Measurements from ENCODE around the gene SAG. TPM values are rescaled to one million over a fixed set of nuclear protein-coding genes. Genes with fewer than 3 reads are reported as not detected.
A peak's percentile ranks its signal among the peaks of the same experiment; 100 is the strongest.
"Not testable (repeated sequence)": the region's sequence is repeated elsewhere in the genome, so short reads cannot be mapped to it uniquely, and the experiment has no call there.

SAG gene
- total RNA-seq, 1 donor from 2014 or later: not detected

GRCh38 chr2:233371641-233372040 is 64.0 kb downstream of the SAG start:
- Histone ChIP-seq H3K9me3 (ENCODE audit: control insufficient read depth in 3 of 3, low read length in 3 of 3) (no peaks in the 10 kb centered on the region), H3K4me1 (ENCODE audit: control insufficient read depth in 3 of 3, insufficient read depth in 3 of 3, low read length in 3 of 3) (peaks cover 0 to 14% (median 9%) of the 10 kb centered on the region in 3 donors), H3K36me3 (ENCODE audit: control insufficient read depth in 3 of 3, insufficient read depth in 3 of 3, low read length in 3 of 3) (no peaks in the 10 kb centered on the region), H3K27ac (ENCODE audit: low read depth, low read length) (no peak overlapping the region), H3K4me3 (ENCODE audit: low read length in 3 of 3) (no peak overlapping the region), H3K9ac (ENCODE audit: low read depth in 1 of 3, low read length in 3 of 3) (no peak overlapping the region), H3K27me3 (ENCODE audit: control insufficient read depth in 3 of 3, insufficient read depth in 3 of 3, low read length in 3 of 3) (no peaks in the 10 kb centered on the region)

GRCh38 chr2:233372855-233373254 is 65.2 kb downstream of the SAG start:
- no peaks in the 10 kb centered on the region for H3K36me3 ChIP-seq (ENCODE audit: control insufficient read depth in 3 of 3, insufficient read depth in 3 of 3, low read length in 3 of 3)
- no peaks in the 10 kb centered on the region for H3K27me3 ChIP-seq (ENCODE audit: control insufficient read depth in 3 of 3, insufficient read depth in 3 of 3, low read length in 3 of 3)
- no peak overlapping the region for H3K27ac ChIP-seq (ENCODE audit: low read depth, low read length)
- no peaks in the 10 kb centered on the region for H3K9me3 ChIP-seq (ENCODE audit: control insufficient read depth in 3 of 3, low read length in 3 of 3)
- H3K4me3 ChIP-seq (ENCODE audit: low read length in 3 of 3): no peak overlapping the region
- H3K9ac ChIP-seq (ENCODE audit: low read depth in 1 of 3, low read length in 3 of 3): no peak overlapping the region
- peaks cover 0 to 14% (median 9%) of the 10 kb centered on the region in 3 donors for H3K4me1 ChIP-seq (ENCODE audit: control insufficient read depth in 3 of 3, insufficient read depth in 3 of 3, low read length in 3 of 3)

- no peak overlapping the region for H3K27ac ChIP-seq (ENCODE audit: low read depth, low read length)
- no peak overlapping the region for H3K4me3 ChIP-seq (ENCODE audit: low read length in 3 of 3)
- no peaks in the 10 kb centered on the region for H3K36me3 ChIP-seq (ENCODE audit: control insufficient read depth in 3 of 3, insufficient read depth in 3 of 3, low read length in 3 of 3)
- no peak overlapping the region for H3K9ac ChIP-seq (ENCODE audit: low read depth in 1 of 3, low read length in 3 of 3)
- no peaks in the 10 kb centered on the region for H3K9me3 ChIP-seq (ENCODE audit: control insufficient read depth in 3 of 3, low read length in 3 of 3)
- peaks cover 0 to 14% (median 9%) of the 10 kb centered on the region in 3 donors for H3K4me1 ChIP-seq (ENCODE audit: control insufficient read depth in 3 of 3, insufficient read depth in 3 of 3, low read length in 3 of 3)
- no peaks in the 10 kb centered on the region for H3K27me3 ChIP-seq (ENCODE audit: control insufficient read depth in 3 of 3, insufficient read depth in 3 of 3, low read length in 3 of 3)
Observed at GRCh38 chr2:233373316-233373715, 65.7 kb downstream of the SAG start.

GRCh38 chr2:233374776-233375175 is 67.2 kb downstream of the SAG start:
- H3K9ac ChIP-seq (ENCODE audit: low read depth in 1 of 3, low read length in 3 of 3); H3K27me3 ChIP-seq (ENCODE audit: control insufficient read depth in 3 of 3, insufficient read depth in 3 of 3, low read length in 3 of 3); H3K9me3 ChIP-seq (ENCODE audit: control insufficient read depth in 3 of 3, low read length in 3 of 3); H3K27ac ChIP-seq (ENCODE audit: low read depth, low read length); H3K4me3 ChIP-seq (ENCODE audit: low read length in 3 of 3); H3K4me1 ChIP-seq (ENCODE audit: control insufficient read depth in 3 of 3, insufficient read depth in 3 of 3, low read length in 3 of 3); H3K36me3 ChIP-seq (ENCODE audit: control insufficient read depth in 3 of 3, insufficient read depth in 3 of 3, low read length in 3 of 3): not testable (repeated sequence)

- Histone ChIP-seq H3K27ac (ENCODE audit: low read depth, low read length) (no peak overlapping the region), H3K9ac (ENCODE audit: low read depth in 1 of 3, low read length in 3 of 3) (peak overlapping the region in 1 of 3 donors; percentile 38), H3K4me1 (ENCODE audit: control insufficient read depth in 3 of 3, insufficient read depth in 3 of 3, low read length in 3 of 3) (peaks cover 0 to 4% (median 3%) of the 10 kb centered on the region in 3 donors), H3K36me3 (ENCODE audit: control insufficient read depth in 3 of 3, insufficient read depth in 3 of 3, low read length in 3 of 3) (no peaks in the 10 kb centered on the region), H3K9me3 (ENCODE audit: control insufficient read depth in 3 of 3, low read length in 3 of 3) (no peaks in the 10 kb centered on the region), H3K27me3 (ENCODE audit: control insufficient read depth in 3 of 3, insufficient read depth in 3 of 3, low read length in 3 of 3) (no peaks in the 10 kb centered on the region), H3K4me3 (ENCODE audit: low read length in 3 of 3) (no peak overlapping the region)
Observed at GRCh38 chr2:233375490-233376314, 68.1 kb downstream of the SAG start.

GRCh38 chr2:233379034-233379433 is 71.4 kb downstream of the SAG start:
- peaks cover 0 to 4% (median 3%) of the 10 kb centered on the region in 3 donors for H3K4me1 ChIP-seq (ENCODE audit: control insufficient read depth in 3 of 3, insufficient read depth in 3 of 3, low read length in 3 of 3)
- H3K9ac ChIP-seq (ENCODE audit: low read depth in 1 of 3, low read length in 3 of 3): no peak overlapping the region
- H3K27ac ChIP-seq (ENCODE audit: low read depth, low read length): no peak overlapping the region
- no peaks in the 10 kb centered on the region for H3K27me3 ChIP-seq (ENCODE audit: control insufficient read depth in 3 of 3, insufficient read depth in 3 of 3, low read length in 3 of 3)
- H3K36me3 ChIP-seq (ENCODE audit: control insufficient read depth in 3 of 3, insufficient read depth in 3 of 3, low read length in 3 of 3): no peaks in the 10 kb centered on the region
- no peaks in the 10 kb centered on the region for H3K9me3 ChIP-seq (ENCODE audit: control insufficient read depth in 3 of 3, low read length in 3 of 3)
- H3K4me3 ChIP-seq (ENCODE audit: low read length in 3 of 3): no peak overlapping the region

- no peak overlapping the region for H3K4me3 ChIP-seq (ENCODE audit: low read length in 3 of 3)
- H3K9ac ChIP-seq (ENCODE audit: low read depth in 1 of 3, low read length in 3 of 3): no peak overlapping the region
- H3K27me3 ChIP-seq (ENCODE audit: control insufficient read depth in 3 of 3, insufficient read depth in 3 of 3, low read length in 3 of 3): no peaks in the 10 kb centered on the region
- H3K27ac ChIP-seq (ENCODE audit: low read depth, low read length): no peak overlapping the region
- no peaks in the 10 kb centered on the region for H3K36me3 ChIP-seq (ENCODE audit: control insufficient read depth in 3 of 3, insufficient read depth in 3 of 3, low read length in 3 of 3)
- peaks cover 3 to 6% (median 4%) of the 10 kb centered on the region in 3 donors for H3K4me1 ChIP-seq (ENCODE audit: control insufficient read depth in 3 of 3, insufficient read depth in 3 of 3, low read length in 3 of 3)
- H3K9me3 ChIP-seq (ENCODE audit: control insufficient read depth in 3 of 3, low read length in 3 of 3): no peaks in the 10 kb centered on the region
Observed at GRCh38 chr2:233379441-233379840, 71.8 kb downstream of the SAG start.

- Histone ChIP-seq H3K36me3 (ENCODE audit: control insufficient read depth in 3 of 3, insufficient read depth in 3 of 3, low read length in 3 of 3) (no peaks in the 10 kb centered on the region), H3K27ac (ENCODE audit: low read depth, low read length) (no peak overlapping the region)
Observed at GRCh38 chr2:233380132-233380895, 72.7 kb downstream of the SAG start.

GRCh38 chr2:233380995-233381637 is 73.5 kb downstream of the SAG start:
- Histone ChIP-seq H3K9ac (ENCODE audit: low read depth in 1 of 3, low read length in 3 of 3) (no peak overlapping the region), H3K4me1 (ENCODE audit: control insufficient read depth in 3 of 3, insufficient read depth in 3 of 3, low read length in 3 of 3) (peaks cover 9 to 16% (median 11%) of the 10 kb centered on the region in 3 donors), H3K4me3 (ENCODE audit: low read length in 3 of 3) (no peak overlapping the region), H3K27ac (ENCODE audit: low read depth, low read length) (no peak overlapping the region), H3K27me3 (ENCODE audit: control insufficient read depth in 3 of 3, insufficient read depth in 3 of 3, low read length in 3 of 3) (no peaks in the 10 kb centered on the region), H3K36me3 (ENCODE audit: control insufficient read depth in 3 of 3, insufficient read depth in 3 of 3, low read length in 3 of 3) (no peaks in the 10 kb centered on the region), H3K9me3 (ENCODE audit: control insufficient read depth in 3 of 3, low read length in 3 of 3) (no peaks in the 10 kb centered on the region)

More at GRCh38 chr2:233380132-233380895, 72.7 kb downstream of the SAG start:
- Histone ChIP-seq H3K9me3 (ENCODE audit: control insufficient read depth in 3 of 3, low read length in 3 of 3) (no peaks in the 10 kb centered on the region), H3K4me1 (ENCODE audit: control insufficient read depth in 3 of 3, insufficient read depth in 3 of 3, low read length in 3 of 3) (peaks cover 4 to 13% (median 9%) of the 10 kb centered on the region in 3 donors), H3K9ac (ENCODE audit: low read depth in 1 of 3, low read length in 3 of 3) (no peak overlapping the region), H3K4me3 (ENCODE audit: low read length in 3 of 3) (no peak overlapping the region), H3K27me3 (ENCODE audit: control insufficient read depth in 3 of 3, insufficient read depth in 3 of 3, low read length in 3 of 3) (no peaks in the 10 kb centered on the region)

- H3K4me3 ChIP-seq (ENCODE audit: low read length in 3 of 3): no peak overlapping the region
- no peaks in the 10 kb centered on the region for H3K36me3 ChIP-seq (ENCODE audit: control insufficient read depth in 3 of 3, insufficient read depth in 3 of 3, low read length in 3 of 3)
- H3K9me3 ChIP-seq (ENCODE audit: control insufficient read depth in 3 of 3, low read length in 3 of 3): no peaks in the 10 kb centered on the region
- H3K27ac ChIP-seq (ENCODE audit: low read depth, low read length): no peak overlapping the region
- H3K9ac ChIP-seq (ENCODE audit: low read depth in 1 of 3, low read length in 3 of 3): no peak overlapping the region
- no peaks in the 10 kb centered on the region for H3K27me3 ChIP-seq (ENCODE audit: control insufficient read depth in 3 of 3, insufficient read depth in 3 of 3, low read length in 3 of 3)
- peaks cover 14 to 21% (median 16%) of the 10 kb centered on the region in 3 donors for H3K4me1 ChIP-seq (ENCODE audit: control insufficient read depth in 3 of 3, insufficient read depth in 3 of 3, low read length in 3 of 3)
Observed at GRCh38 chr2:233381638-233381995, 74.0 kb downstream of the SAG start.
